ENCODE data around the gene LGI1. TPM values are rescaled to one million over a fixed set of nuclear protein-coding genes. Genes with fewer than 3 reads are reported as not detected.

Gene LGI1
- polyA plus RNA-seq, 3 donors = 0.03 TPM; not detected in 2

DNA sequence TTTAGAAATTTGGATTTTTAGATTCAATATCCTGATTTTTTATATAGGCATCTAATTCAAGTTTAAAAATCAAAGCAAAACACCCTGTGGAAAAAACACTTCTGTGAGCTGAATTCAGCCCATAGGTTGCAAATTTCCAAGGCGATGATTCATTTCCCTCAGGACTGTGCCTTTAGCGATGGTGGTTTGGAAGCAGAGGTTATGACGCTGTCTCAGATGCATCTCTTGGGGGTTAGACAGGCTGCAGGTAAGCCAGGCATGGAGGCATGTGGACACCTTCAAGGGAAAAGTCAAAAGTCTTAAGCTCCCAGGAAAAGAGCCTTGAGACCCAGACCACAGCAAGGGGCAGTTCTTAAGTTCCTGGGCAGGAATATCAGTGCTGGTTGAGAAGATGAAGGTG, 45.8 kb upstream of the LGI1 start:
- H3K79me2 ChIP-seq (ENCODE audit: insufficient read depth, low read length) = no peaks in the 10 kb centered on the region
- H3K4me1 Mint-ChIP-seq = peaks cover 3% of the 10 kb centered on the region

GRCh38 chr10:93712593-93712992, 45.1 kb upstream of the LGI1 start:
- Mint-ChIP-seq H3K4me1 (peaks cover 3% of the 10 kb centered on the region), H3K4me3 (no peak overlapping the region), H3K36me3 (no peaks in the 10 kb centered on the region), H3K27ac (peak overlapping the region in 1 of 7 donors; percentile 14), H3K9me3 (no peaks in the 10 kb centered on the region), H3K27me3 (ENCODE audit: low read depth in 3 of 3) (peaks cover 1 to 4% (median 2%) of the 10 kb centered on the region in 3 donors)
- Histone ChIP-seq H3K79me2 (ENCODE audit: insufficient read depth, low read length) (no peaks in the 10 kb centered on the region), H3K36me3 (replicated peaks in 1 of 2; ENCODE audit: control insufficient read depth in 1 of 2, insufficient read depth in 2 of 2, low read length in 2 of 2) (no peaks in the 10 kb centered on the region), H2AFZ (ENCODE audit: insufficient read depth, low read depth, low read length, poor library complexity, severe bottlenecking) (no peak overlapping the region), H3K9me3 (replicated peaks in 1 of 2; ENCODE audit: control insufficient read depth in 1 of 2, insufficient read depth in 1 of 2, low read length in 2 of 2) (no peaks in the 10 kb centered on the region), H3K4me1 (ENCODE audit: control insufficient read depth in 1 of 2, insufficient read depth in 2 of 2, low read length in 2 of 2) (no peaks in the 10 kb centered on the region), H4K20me1 (ENCODE audit: insufficient read depth, low read length) (no peaks in the 10 kb centered on the region), H3K4me2 (replicated peaks; ENCODE audit: extremely low read depth, low read length, poor library complexity, severe bottlenecking) (no peak overlapping the region), H3K4me3 (replicated peaks in 1 of 3; ENCODE audit: low read depth in 2 of 3, low read length in 3 of 3) (no peak overlapping the region), H3K27me3 (ENCODE audit: control insufficient read depth in 2 of 2, insufficient read depth in 2 of 2, low read length in 2 of 2) (no peaks in the 10 kb centered on the region), H3K9ac (ENCODE audit: insufficient read depth, low read length, poor library complexity, severe bottlenecking) (no peak overlapping the region), H3K27ac (ENCODE audit: low read depth in 1 of 2, low read length in 2 of 2) (no peak overlapping the region)
- WGBS (ENCODE audit: insufficient coverage) = 97% methylated on average over 2 of the region's 2 CpGs
- TF ChIP-seq CTCF (IDR thresholded peaks at IDR 0.05) = no peak
- intact Hi-C loops (cut with micrococcal nuclease) = no loop called here
- no peak for DNase-seq

More for the DNA sequence above, 45.8 kb upstream of the LGI1 start:
- no peak overlapping the region for H3K27ac ChIP-seq (ENCODE audit: low read depth in 1 of 2, low read length in 2 of 2)
- H3K27me3 Mint-ChIP-seq (ENCODE audit: low read depth in 3 of 3) = peaks cover 2 to 7% (median 4%) of the 10 kb centered on the region in 3 donors
- no peaks in the 10 kb centered on the region for H3K27me3 ChIP-seq (ENCODE audit: control insufficient read depth in 2 of 2, insufficient read depth in 2 of 2, low read length in 2 of 2)
- no peak overlapping the region for H3K4me2 ChIP-seq (replicated peaks; ENCODE audit: extremely low read depth, low read length, poor library complexity, severe bottlenecking)
- no peaks in the 10 kb centered on the region for H3K36me3 Mint-ChIP-seq
- H3K4me3 ChIP-seq (replicated peaks in 1 of 3; ENCODE audit: low read depth in 2 of 3, low read length in 3 of 3) = no peak overlapping the region
- H2AFZ ChIP-seq (ENCODE audit: insufficient read depth, low read depth, low read length, poor library complexity, severe bottlenecking) = no peak overlapping the region
- no peaks in the 10 kb centered on the region for H4K20me1 ChIP-seq (ENCODE audit: insufficient read depth, low read length)
- no peak for DNase-seq
- TF ChIP-seq CTCF (IDR thresholded peaks at IDR 0.05) = no peak
- no peaks in the 10 kb centered on the region for H3K9me3 ChIP-seq (replicated peaks in 1 of 2; ENCODE audit: control insufficient read depth in 1 of 2, insufficient read depth in 1 of 2, low read length in 2 of 2)
- no peaks in the 10 kb centered on the region for H3K9me3 Mint-ChIP-seq
- no peaks in the 10 kb centered on the region for H3K4me1 ChIP-seq (ENCODE audit: control insufficient read depth in 1 of 2, insufficient read depth in 2 of 2, low read length in 2 of 2)
- H3K27ac Mint-ChIP-seq = no peak overlapping the region
- WGBS (ENCODE audit: insufficient coverage) = 61% methylated on average over 2 of the region's 3 CpGs
- H3K36me3 ChIP-seq (replicated peaks in 1 of 2; ENCODE audit: control insufficient read depth in 1 of 2, insufficient read depth in 2 of 2, low read length in 2 of 2) = no peaks in the 10 kb centered on the region
- H3K4me3 Mint-ChIP-seq = no peak overlapping the region
- intact Hi-C loops (cut with micrococcal nuclease) = no loop called here
- no peak overlapping the region for H3K9ac ChIP-seq (ENCODE audit: insufficient read depth, low read length, poor library complexity, severe bottlenecking)

Data from CD14-positive monocyte (primary cell).